HepG2 (cell line): ENCODE results near the gene SRSF2. TPM values are rescaled to one million over a fixed set of nuclear protein-coding genes. Genes with fewer than 3 reads are reported as not detected.
A peak's percentile ranks its signal among the peaks of the same experiment; 100 is the strongest.

Source experiments
- FOXO1 ChIP-seq: sonication (generic); formaldehyde crosslinking; IDR thresholded peaks from 2 replicates; pipeline ENCODE4 v1.4.0; 2020; ENCODE audit warnings: missing genetic modification reagents
- GMEB1 ChIP-seq: sonication (generic); formaldehyde crosslinking; IDR thresholded peaks from 2 replicates; pipeline ENCODE4 v1.5.1; 2020; ENCODE audit warnings: missing genetic modification reagents, mild to moderate bottlenecking, borderline replicate concordance
- HDAC6 ChIP-seq: fragments of 200-600 bp; sonication (generic); IDR thresholded peaks from 2 replicates; pipeline ENCODE4 v1.7.0; 2017; ENCODE audit warnings: mild to moderate bottlenecking, antibody characterized with exemption, low read length, low read depth
- KLF16 ChIP-seq, 2 experiments: sonication (generic) in 1 of 2; formaldehyde crosslinking in 1 of 2; IDR thresholded peaks; 2 replicates each; pipeline versions ENCODE4 v1.6.1 to v1.8.0; 2016 to 2023; ENCODE audit warnings: missing genetic modification reagents in 2 of 2, missing compliant biosample characterization in 1 of 2
- MEIS2 ChIP-seq: sonication (generic); formaldehyde crosslinking; IDR thresholded peaks from 2 replicates; pipeline ENCODE4 v1.9.0; 2021; ENCODE audit warnings: mild to moderate bottlenecking, missing genetic modification reagents
- NFYC ChIP-seq: IDR thresholded peaks from 2 replicates; pipeline ENCODE4 v1.6.1; 2016; ENCODE audit warnings: missing genetic modification reagents, missing compliant biosample characterization
- ZFP36L2 ChIP-seq: sonication (generic); formaldehyde crosslinking; IDR thresholded peaks from 2 replicates; pipeline ENCODE4 v1.4.0; 2020; ENCODE audit warnings: missing genetic modification reagents
- ZNF326 ChIP-seq: sonication (generic); formaldehyde crosslinking; IDR thresholded peaks from 2 replicates; pipeline ENCODE4 v1.4.0; 2020; ENCODE audit warnings: missing genetic modification reagents, borderline replicate concordance
- ZNF574 ChIP-seq: sonication (generic); formaldehyde crosslinking; IDR thresholded peaks from 2 replicates; pipeline ENCODE4 v1.4.0; 2020; ENCODE audit warnings: missing genetic modification reagents
- ZSCAN21 ChIP-seq: sonication (generic); formaldehyde crosslinking; IDR thresholded peaks from 2 replicates; pipeline ENCODE4 v1.8.0; 2022; ENCODE audit warnings: mild to moderate bottlenecking, missing genetic modification reagents, moderate library complexity, borderline replicate concordance
- ZXDC ChIP-seq: sonication (generic); formaldehyde crosslinking; IDR thresholded peaks from 2 replicates; pipeline ENCODE4 v1.5.0; 2020; ENCODE audit warnings: mild to moderate bottlenecking, missing genetic modification reagents
- polyA plus RNA-seq, 8 experiments: library from polyadenylated mRNA; depleted of rRNA in 3 of 8; stranded (reverse) in 7 of 8; unstranded in 1 of 8; fragments of >200 nt; fragmentation: Illumina TruSeq in 4 of 8; extraction: Trizol in 4 of 8; gene quantifications; 2 replicates each; pipeline versions ENCODE4 v1.2.1 to v1.2.3, GENCODE V29; 2011 to 2016; ENCODE audit warnings: low read depth in 4 of 8, missing spikeins in 1 of 8, mixed read lengths in 1 of 8; ENCODE audit not compliant: insufficient read depth in 1 of 8
- total RNA-seq, 5 experiments: library from RNA; depleted of rRNA; stranded (reverse); fragments of >200 nt; fragmentation: Illumina TruSeq; extraction: Trizol; gene quantifications; 2 replicates each; pipeline ENCODE4 v1.2.3, GENCODE V29; 2016; ENCODE audit warnings: low read depth in 1 of 5
- TF ChIP-seq, protein P1 (sequence below): sonication (generic); formaldehyde crosslinking; conservative IDR thresholded peaks from 2 replicates; pipeline ENCODE4 v1.8.0; 2022; ENCODE audit warnings: mild to moderate bottlenecking, moderate library complexity, missing genetic modification reagents
- TF ChIP-seq, protein P2 (sequence below): sonication (generic); formaldehyde crosslinking; IDR thresholded peaks from 2 replicates; pipeline ENCODE4 v1.5.1; 2020; ENCODE audit warnings: missing genetic modification reagents, mild to moderate bottlenecking, borderline replicate concordance
- TF ChIP-seq, protein P3 (sequence below): sonication (generic); formaldehyde crosslinking; IDR thresholded peaks from 2 replicates; pipeline ENCODE4 v1.8.0; 2022; ENCODE audit warnings: mild to moderate bottlenecking, missing genetic modification reagents, moderate library complexity

SRSF2 gene
- total and polyA plus RNA-seq, 2 of the 13 experiments (the other 11 are each of a cell fraction or from before 2014, with no cell fraction given), result 306 to 319 TPM

DNA sequence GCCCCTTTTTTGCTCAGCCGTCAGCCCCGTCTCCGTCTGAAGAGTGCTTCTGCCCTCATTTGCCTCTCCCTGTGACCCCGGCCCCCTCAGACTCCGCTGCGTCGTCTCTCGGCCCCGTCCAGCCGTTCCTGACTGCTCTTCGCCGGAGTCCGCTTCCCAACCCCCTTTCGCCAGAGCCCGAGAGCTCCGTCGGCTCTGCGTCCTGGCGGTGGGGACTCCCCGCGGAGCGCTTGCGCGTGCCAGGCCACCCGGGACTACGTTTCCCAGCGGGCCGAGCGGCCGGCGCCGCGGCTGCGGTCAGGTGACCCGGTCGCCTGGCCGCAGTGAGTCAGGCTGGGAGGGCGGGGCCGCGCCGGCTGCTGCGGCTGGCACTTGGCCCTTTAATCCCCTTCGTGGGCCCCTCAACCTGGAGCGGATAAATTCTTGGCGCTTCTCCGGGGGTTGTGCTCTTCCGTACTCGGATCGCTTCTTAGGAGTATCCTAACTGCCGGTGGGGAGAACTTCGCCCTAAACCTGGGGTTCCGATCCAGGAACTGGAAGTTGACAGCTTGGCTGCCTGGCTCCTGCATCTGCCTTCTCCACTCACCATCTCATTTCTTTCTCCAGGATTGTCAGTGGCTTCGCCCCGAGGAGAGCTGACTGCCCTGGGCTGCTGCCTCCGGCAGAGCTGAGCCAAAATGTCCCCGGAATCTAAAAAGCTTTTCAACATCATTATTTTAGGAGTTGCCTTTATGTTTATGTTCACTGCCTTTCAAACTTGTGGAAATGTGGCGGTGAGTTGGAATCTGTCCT, 741 bp upstream of the SRSF2 start, which contains the start of gene MFSD11 (continued):
- TF ChIP-seq KLF16 (CRISPR knock-in tag; IDR thresholded peaks at IDR 0.05), result no peak
- TF ChIP-seq ZNF574 (CRISPR knock-in tag), result no peak
- TF ChIP-seq, protein P1, sequence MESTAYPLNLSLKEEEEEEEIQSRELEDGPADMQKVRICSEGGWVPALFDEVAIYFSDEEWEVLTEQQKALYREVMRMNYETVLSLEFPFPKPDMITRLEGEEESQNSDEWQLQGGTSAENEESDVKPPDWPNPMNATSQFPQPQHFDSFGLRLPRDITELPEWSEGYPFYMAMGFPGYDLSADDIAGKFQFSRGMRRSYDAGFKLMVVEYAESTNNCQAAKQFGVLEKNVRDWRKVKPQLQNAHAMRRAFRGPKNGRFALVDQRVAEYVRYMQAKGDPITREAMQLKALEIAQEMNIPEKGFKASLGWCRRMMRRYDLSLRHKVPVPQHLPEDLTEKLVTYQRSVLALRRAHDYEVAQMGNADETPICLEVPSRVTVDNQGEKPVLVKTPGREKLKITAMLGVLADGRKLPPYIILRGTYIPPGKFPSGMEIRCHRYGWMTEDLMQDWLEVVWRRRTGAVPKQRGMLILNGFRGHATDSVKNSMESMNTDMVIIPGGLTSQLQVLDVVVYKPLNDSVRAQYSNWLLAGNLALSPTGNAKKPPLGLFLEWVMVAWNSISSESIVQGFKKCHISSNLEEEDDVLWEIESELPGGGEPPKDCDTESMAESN (CRISPR knock-in tag), result no peak
- TF ChIP-seq FOXO1 (CRISPR knock-in tag), result 0 out of 2 replicates have a peak, but pooled peaks have one; percentile 14
- no peak for TF ChIP-seq NFYC (CRISPR knock-in tag)
- TF ChIP-seq, protein P2, sequence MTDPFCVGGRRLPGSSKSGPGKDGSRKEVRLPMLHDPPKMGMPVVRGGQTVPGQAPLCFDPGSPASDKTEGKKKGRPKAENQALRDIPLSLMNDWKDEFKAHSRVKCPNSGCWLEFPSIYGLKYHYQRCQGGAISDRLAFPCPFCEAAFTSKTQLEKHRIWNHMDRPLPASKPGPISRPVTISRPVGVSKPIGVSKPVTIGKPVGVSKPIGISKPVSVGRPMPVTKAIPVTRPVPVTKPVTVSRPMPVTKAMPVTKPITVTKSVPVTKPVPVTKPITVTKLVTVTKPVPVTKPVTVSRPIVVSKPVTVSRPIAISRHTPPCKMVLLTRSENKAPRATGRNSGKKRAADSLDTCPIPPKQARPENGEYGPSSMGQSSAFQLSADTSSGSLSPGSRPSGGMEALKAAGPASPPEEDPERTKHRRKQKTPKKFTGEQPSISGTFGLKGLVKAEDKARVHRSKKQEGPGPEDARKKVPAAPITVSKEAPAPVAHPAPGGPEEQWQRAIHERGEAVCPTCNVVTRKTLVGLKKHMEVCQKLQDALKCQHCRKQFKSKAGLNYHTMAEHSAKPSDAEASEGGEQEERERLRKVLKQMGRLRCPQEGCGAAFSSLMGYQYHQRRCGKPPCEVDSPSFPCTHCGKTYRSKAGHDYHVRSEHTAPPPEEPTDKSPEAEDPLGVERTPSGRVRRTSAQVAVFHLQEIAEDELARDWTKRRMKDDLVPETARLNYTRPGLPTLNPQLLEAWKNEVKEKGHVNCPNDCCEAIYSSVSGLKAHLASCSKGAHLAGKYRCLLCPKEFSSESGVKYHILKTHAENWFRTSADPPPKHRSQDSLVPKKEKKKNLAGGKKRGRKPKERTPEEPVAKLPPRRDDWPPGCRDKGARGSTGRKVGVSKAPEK (CRISPR knock-in tag), result no peak
- TF ChIP-seq ZNF326 (CRISPR knock-in tag), result no peak
- TF ChIP-seq GMEB1 (CRISPR knock-in tag), result peak; percentile 92; the same call in 1 of the 2 replicates
- TF ChIP-seq HDAC6, result no peak
- no peak for TF ChIP-seq ZXDC
- no peak for TF ChIP-seq MEIS2 (CRISPR knock-in tag)
- TF ChIP-seq, protein P3, sequence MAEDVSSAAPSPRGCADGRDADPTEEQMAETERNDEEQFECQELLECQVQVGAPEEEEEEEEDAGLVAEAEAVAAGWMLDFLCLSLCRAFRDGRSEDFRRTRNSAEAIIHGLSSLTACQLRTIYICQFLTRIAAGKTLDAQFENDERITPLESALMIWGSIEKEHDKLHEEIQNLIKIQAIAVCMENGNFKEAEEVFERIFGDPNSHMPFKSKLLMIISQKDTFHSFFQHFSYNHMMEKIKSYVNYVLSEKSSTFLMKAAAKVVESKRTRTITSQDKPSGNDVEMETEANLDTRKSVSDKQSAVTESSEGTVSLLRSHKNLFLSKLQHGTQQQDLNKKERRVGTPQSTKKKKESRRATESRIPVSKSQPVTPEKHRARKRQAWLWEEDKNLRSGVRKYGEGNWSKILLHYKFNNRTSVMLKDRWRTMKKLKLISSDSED, result no peak
- peak; percentile 42 for TF ChIP-seq ZSCAN21 (CRISPR knock-in tag)
- TF ChIP-seq ZFP36L2 (CRISPR knock-in tag), result 0 out of 2 replicates have a peak, but pooled peaks have one; percentile 4
